NK-92 treated with Interleukin-12 subunit alpha and Interleukin-12 subunit beta, amount 100 ng/mL, for 24 hours (cell line): ENCODE results near the gene LY86.
"Not testable (repeated sequence)": the region's sequence is repeated elsewhere in the genome, so short reads cannot be mapped to it uniquely, and the experiment has no call there.

Source experiments
- DNase-seq: peaks from one replicate; lab custom pipeline; 2025; lab: John Stamatoyannopoulos, UW

The LY86 gene

GRCh38 chr6:6596529-6597328 lies 8.2 kb downstream of the LY86 start:
- no peak for DNase-seq

GRCh38 chr6:6597682-6598081 lies 9.2 kb downstream of the LY86 start:
- DNase-seq: no peak

DNA sequence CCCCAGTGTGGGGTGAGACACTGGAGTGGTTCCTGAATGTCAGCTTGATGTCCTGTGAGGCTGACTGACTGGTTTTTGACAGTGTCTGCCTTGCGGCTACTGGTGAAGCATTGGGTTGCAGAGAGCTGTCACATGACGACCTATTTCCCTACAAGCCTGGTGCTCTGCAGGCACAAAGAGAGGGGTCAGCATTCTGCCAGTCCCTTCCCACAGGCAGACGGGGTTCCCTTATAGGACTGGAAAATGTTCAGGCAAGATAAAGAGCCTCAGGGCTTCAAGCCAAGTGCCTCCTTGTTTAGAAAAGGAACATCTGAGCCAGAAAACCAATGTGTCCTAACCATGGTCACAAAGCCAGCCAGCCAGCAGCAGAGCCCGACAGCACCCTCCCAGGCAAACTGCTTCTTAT lies 11.0 kb downstream of the LY86 start:
- DNase-seq: no peak

GRCh38 chr6:6600875-6601274 lies 12.4 kb downstream of the LY86 start:
- DNase-seq: no peak

GRCh38 chr6:6602262-6602661 lies 13.7 kb downstream of the LY86 start:
- no peak for DNase-seq

DNA sequence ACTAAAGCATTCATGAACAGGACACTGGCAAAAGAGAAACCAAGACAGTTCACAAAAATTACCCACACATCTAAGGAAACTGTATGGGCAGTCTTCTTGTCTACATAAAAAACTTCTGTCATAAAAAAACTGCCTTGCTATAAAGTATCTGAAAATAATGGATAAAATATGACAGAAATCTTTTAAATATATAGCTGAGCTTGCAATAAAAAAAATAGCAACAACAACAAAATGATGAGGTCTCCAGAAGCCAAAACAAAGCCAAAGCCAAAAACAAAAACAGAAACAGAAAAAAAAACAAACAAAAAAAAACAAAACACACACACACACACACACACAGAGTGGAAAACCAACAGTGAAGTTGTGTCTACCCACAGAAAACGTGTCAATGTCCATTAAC lies 14.8 kb downstream of the LY86 start:
- no peak for DNase-seq

DNA sequence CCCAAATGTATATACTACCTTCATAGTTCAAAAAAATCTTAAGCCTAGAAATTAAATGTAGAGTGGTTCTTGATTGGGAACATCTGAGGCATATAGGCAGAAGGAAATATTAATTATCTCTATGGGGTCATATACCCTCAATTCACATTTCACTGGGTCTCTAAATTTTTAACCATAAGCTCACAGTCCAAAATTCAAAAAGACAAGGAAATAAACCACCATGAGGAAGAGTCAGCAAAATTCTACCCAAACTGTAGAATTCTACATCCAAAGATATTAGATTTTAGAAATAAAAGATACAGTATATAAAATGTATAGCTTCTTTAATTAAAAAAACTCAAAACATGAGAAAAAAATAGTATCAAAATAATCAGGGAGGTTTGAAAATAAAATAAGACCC lies 15.5 kb downstream of the LY86 start:
- DNase-seq: no peak

DNA sequence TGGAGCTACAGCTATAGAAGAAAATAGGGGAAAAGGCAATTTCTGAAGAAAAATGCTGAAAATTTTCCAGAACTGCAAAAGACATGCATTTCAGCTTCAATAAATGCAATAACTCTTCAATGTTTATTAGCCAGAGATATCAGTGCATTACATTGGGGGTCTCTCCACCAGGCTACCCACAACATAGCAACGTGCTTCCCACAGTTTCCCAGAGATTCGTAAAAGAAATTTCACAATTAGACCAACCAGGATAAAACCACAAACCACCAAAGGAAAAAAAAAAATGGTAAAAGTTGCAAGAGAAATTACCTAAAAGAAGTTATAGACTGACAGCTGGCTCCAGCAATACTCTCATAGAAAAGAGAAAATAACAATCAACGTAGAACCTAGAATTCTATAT lies 16.0 kb downstream of the LY86 start:
- no peak for DNase-seq

- no peak for DNase-seq
Observed at GRCh38 chr6:6605873-6606272, 17.4 kb downstream of the LY86 start.

GRCh38 chr6:6606391-6607030 lies 18.0 kb downstream of the LY86 start:
- not testable (repeated sequence) for DNase-seq

GRCh38 chr6:6609450-6609849 lies 20.9 kb downstream of the LY86 start:
- no peak for DNase-seq

GRCh38 chr6:6610031-6610591 lies 21.6 kb downstream of the LY86 start:
- no peak for DNase-seq

DNA sequence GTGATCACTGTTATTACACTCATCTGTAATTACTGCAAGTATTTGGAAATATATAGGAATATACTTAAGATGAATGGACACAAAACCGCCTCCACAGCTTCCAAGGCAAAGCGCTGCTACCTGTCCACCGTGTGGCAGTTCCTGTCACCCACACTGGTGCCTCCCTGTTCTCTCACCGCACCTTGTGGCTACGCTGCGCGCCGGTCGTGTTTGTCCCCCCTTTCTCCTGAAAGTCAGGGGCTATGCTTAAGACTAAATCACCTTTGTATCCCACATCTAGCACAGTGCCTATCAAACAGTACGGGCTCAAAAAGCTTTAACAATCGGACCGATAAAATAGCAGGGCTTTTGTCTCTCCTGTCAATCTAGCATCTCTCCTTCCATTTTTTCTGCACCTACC lies 23.0 kb downstream of the LY86 start:
- no peak for DNase-seq

DNA sequence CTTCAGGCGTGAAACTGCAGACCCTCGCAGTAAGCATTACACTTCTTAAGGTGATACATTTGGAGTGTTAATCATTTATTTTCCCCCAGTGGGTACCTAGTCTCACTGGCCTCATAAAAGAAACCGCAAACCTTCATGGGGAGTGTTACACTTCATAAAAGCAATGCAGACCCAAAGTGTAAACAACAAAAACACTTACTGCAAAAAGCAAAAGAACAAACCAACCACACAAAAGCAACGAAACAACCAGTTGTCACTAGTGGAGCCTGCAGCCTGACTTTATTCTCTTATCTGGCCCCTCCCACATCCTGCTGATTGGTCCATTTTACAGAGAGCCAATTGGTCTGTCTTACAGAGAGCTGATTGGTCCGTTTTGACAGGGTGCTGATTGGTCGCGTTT lies 23.8 kb downstream of the LY86 start:
- no peak for DNase-seq

DNA sequence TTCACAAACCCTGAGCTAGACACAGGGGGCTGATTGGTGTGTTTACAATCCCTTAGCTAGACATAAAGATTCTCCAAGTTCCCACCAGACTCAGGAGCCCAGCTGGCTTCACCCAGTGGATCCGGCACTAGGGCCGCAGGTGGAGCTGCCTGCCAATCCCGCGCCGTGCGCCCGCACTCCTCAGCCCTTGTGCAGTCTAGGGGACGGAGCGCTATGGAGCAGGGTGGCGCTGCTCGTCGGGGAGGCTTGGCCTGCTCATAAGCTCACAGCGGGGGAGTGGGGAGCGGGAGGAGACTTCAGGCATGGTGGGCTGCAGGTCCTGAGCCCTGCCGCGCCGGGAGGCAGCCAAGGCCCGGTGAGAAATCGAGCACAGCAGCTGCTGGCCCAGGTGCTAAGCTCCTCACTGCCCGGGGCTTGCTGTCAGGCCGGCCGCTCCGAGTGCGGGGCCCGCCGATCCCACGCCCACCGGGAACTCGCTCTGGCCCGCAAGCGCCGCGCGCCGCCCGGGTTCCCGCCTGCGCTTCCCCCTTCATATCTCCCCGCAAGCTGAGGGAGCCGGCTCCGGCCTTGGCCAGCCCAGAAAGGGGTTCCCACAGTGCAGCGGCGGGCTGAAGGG lies 24.7 kb downstream of the LY86 start:
- not testable (repeated sequence) for DNase-seq

- DNase-seq: no peak
Observed at GRCh38 chr6:6614096-6614982, 25.8 kb downstream of the LY86 start.

GRCh38 chr6:6614983-6615349 lies 26.4 kb downstream of the LY86 start:
- no peak for DNase-seq

- no peak for DNase-seq
Observed at GRCh38 chr6:6616656-6617055, 28.1 kb downstream of the LY86 start.

- DNase-seq: no peak
Observed at GRCh38 chr6:6619021-6619794, 30.7 kb downstream of the LY86 start.

GRCh38 chr6:6620766-6621425 lies 32.4 kb downstream of the LY86 start:
- no peak for DNase-seq

GRCh38 chr6:6622501-6622900 lies 34.0 kb downstream of the LY86 start:
- no peak for DNase-seq
